HS-5 (cell line): Measurements from ENCODE around the gene RNH1.

ENCODE experiments used
- DNase-seq: peaks from one replicate; pipeline ENCODE4 v3.0.0-alpha.2; 2012; ENCODE audit warnings: low read depth

Gene RNH1

GRCh38 chr11:457111-457760 lies 49.8 kb downstream of the RNH1 start:
- DNase-seq = no peak

DNA sequence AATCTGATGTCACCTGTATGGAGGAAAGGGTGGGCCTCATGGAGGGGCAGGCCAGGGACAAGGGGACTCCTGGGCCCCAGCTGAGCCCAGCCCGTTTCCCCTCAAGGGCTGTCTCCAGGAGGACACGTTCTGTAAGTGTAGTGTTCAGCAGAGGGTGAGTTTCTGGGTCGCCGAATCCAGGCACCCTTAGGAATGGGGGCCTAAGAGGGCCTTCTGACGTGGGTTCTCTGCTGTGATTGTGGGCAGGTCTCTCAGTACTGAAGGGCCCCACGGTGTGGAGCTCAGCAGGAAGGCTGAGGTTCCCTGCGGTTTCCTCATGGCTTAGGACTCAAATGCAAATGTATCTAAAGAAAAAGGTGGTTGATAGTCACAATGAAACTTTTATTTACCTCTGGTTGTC lies 50.5 kb downstream of the RNH1 start:
- no peak for DNase-seq

DNA sequence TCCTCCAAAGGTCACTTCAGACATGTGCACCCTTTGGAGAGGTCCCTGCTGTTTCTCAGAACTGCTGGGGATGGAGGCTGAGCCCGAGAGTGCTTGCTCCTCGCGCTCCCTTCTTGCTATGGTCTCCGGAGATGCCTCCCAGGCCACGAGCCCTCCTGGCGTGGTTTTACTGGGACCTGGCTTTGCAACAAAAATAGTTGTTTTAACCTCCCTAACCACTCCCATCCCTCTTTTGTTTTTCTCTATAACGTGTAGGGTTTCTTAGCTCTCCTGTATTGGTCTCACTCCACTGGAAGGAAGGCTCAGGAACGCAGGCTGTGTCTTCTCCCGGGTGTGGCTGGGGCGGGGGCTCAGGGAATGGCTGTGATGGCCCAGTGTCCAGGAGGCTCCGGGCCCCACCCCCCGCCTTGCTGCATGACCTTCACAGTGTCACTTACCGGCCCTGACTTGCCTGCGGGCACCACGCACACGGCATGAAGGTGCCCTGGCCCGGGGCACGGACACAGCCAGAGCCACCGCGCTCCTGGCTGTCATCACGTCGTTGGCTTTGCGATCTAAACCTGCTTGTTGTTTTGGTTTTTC lies 51.4 kb downstream of the RNH1 start:
- no peak for DNase-seq

DNA sequence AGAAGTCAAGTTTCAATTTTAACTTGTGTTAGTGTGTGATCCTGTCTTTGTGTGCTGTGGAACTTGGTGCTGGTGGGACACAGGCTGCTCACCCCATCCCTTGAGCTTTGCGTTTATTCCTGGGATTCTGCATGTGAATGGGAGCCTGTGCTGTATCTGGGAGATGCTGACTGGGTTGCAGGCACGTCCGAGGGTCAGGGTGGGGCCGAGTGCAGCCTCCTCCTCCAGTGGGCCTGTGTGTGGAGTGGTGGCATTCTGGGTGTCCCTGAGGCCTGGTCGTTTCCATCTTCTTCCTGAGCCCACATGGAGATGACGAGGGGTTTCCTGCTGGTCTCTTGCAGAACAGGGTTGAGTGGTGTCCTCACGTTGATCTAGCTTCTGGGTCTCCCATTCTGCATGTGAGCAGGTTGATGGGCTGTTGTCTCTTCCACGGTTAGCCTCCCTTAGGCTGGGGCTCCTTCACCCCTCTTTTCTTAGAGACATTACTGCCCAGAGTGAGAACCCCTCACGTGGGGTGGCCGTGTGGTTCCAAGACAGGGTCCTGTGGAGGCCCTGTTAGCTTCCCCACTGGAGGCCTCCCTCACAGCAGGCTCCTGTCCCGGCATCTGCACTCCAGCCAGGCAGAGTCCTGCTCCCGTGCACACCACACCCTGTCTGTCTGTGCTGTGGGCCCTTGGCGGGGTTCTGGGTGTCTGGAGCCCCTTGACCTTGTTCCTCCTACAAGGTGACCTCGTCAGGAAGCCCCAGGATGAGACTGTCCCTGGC lies 52.1 kb downstream of the RNH1 start:
- no peak for DNase-seq

DNA sequence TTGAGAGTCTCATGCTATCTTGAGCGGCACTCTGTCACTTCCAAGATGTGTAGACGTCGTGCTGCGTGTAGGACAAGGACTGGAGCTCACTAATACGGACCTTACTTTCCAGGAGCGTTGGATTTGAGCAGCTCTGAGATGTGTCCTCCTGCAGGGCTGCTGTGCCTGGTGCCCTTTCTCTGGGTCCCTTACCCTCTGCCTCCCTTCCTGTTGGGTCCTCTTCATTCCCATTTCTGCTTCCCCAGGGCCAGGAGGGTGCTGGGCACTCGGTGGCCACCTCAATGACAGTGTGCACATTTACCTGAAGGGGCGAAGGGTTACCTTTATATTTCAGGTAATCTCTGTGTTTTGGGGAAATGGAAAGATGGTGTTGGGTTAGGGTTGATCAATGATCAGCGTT lies 53.0 kb downstream of the RNH1 start:
- no peak for DNase-seq

DNA sequence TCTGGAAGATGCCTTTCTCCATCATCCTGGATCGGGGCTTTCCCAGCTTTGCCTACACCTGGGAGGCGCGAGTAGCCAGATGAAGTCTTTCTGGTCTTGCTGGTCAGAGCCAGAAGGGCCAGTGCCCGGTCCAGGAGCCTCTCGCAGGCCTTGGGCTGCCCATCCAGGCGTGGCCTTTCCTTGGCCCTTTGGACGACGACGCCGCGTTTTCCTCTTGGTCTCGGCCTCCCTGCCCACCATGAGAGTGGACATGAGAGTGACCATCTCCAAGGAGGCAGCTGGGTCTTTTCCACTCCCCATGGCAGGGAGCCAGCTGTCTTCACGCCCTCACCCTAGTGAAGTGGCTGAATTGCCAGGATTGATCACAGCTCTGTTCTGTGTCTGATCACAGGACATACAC lies 53.5 kb downstream of the RNH1 start:
- DNase-seq = no peak

GRCh38 chr11:452916-453527 lies 54.0 kb downstream of the RNH1 start:
- no peak for DNase-seq

GRCh38 chr11:452203-452744 lies 54.8 kb downstream of the RNH1 start:
- no peak for DNase-seq

DNA sequence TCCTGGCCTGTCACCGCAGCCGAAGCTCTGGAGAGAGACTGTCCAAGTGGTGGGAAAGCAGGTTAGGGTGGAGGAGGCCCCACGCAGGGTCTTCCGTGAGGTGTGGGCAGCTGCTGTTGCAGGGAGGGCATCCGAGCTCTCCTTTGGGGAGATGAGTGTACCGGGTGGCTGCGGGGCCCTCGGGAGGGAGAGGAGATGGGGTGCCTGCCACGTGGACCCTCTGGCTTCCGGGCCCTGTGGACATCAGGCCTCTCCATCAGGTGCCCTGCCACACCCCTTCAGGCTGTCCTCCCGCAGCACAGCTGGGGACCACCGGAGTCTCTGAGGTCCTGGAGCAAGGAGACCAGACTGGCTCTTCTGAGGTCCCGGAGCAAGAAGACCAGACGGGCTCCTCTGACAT lies 55.3 kb downstream of the RNH1 start:
- DNase-seq = no peak

- DNase-seq = no peak
Observed at GRCh38 chr11:450809-451451, 56.1 kb downstream of the RNH1 start.

GRCh38 chr11:449889-450808 lies 56.9 kb downstream of the RNH1 start, which contains the start of gene PTDSS2:
Gene PTDSS2, plus strand, starts transcription at chr11:450279. Its CDS starts 177 bp downstream, at chr11:450456.
- DNase-seq = peak; percentile 73

DNA sequence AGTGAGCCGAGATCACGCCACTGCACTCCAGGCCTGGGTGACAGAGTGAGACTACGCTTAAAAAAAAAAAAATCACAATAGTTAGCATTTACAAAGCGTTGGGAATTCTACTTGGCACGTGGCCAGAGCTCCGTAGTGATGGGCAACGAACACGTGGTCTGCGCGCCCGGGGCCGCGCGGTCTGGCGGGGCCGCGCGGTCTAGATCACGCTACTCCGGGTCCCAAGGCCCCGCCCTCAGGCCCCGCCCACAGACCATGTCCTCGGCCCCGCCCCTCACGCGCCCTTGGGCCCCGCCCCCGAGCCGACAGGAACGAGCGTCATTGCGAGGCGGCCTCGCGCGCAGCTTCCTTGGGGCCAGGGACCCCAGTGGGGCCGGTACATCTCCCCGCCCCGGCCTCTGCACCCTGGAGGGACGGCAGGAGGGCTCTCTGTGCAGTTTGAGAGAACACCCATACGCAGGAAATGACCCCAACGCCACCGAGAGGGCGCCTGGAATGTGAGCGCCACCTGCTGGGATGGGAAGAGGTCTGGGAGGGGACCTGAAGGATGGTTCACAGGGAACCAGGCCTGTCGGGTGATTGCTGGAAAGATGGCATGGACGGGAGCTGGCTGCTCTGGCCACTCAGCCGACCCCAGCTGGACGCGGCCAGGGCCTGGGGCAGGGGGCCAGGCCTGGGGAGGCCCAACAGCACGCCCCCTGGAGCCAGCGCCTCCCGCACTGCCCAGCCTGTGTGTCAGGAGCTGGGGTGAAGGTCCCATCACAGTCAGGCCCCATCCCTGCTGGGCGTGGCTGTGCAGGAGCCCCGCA lies 58.9 kb downstream of the RNH1 start:
- peak; percentile 75 for DNase-seq

DNA sequence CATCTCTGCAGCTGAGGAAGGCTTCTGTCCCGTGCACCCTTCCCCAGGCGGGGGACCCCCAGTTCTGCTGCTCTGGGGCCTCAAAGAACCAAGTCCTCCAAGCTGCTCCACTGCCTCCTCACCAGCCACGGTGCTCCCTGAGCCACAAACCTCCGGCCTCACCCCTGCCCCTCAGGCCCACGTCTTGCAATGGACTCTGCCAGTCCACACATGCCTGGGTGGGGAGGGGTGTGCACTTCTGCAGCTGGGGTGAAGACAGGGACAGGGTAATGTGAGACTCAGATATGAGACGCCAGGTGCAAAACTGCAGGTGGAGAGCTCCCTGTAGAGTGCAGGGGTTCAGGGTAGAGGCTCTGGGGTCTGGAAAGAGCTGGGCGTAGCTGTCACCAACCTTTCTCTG lies 60.2 kb downstream of the RNH1 start:
- DNase-seq = no peak

DNA sequence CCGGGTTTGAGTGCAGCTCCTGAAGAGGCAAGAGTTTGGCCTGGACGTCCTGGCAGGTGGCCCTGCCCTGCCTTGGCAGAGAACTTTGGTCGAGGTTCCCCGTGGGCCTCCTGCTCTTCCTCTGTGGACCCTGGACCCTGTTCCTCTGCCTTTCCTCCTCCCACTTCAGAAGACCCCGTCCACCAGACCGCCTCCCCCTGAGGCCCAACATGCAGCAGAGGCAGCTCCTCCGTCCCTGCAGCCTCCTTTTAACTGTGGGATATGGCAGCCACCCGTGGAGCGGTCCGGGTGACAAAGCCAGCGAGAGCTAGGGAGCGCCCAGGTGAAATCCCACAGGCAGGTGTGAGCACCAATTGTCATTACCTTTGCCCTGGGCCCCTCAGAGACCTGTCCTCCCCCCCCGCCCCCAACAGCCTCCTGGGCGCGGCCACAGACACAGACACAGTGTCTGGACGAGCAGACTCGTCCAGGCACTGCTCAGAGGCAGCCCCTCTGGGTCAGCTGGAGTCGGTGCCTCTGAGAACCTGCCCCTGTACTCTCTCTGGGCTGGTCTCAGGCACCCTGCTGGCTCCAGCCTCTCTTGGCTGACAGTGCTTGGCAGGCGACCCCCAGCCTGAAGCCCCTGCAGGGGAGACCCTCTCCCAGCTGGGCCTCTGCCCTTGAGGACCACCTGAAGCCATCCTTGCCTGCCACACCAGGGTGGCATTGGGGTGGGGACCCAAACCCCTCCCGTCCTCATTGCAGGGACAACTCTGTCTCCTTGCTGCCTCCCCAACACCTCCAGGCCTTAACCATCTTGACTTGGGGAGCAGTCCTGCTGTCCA lies 61.1 kb downstream of the RNH1 start:
- DNase-seq = no peak
